Measurements from ENCODE around the gene RTTN.

DNA sequence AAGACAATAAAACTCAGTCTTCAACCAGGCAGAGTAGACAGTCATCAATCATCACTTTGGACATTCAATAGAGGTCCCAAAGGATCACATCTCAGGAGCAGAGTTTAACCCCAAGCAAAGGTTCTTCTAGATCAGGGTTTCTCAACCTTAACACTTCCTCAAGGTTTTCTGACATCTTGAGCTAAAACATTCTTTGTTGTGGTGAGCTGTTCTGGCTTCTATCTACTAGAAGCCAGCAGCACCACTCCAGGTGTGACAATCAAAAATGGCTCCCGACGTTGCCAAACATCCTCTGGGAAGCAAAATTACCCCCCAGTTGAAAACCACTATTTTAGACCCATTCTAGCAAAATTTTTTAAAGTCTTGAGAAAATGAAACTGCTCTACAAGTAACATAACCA is 22.0 kb downstream of the RTTN start:
- TF ChIP-seq GATA3 (IDR thresholded peaks at IDR 0.05; ENCODE audit: low read depth, low read length) (no peak), GATA2 (IDR thresholded peaks at IDR 0.05; ENCODE audit: low read depth, low read length) (no peak)
